ENCODE data around the gene FGF23.

FGF23 gene

DNA sequence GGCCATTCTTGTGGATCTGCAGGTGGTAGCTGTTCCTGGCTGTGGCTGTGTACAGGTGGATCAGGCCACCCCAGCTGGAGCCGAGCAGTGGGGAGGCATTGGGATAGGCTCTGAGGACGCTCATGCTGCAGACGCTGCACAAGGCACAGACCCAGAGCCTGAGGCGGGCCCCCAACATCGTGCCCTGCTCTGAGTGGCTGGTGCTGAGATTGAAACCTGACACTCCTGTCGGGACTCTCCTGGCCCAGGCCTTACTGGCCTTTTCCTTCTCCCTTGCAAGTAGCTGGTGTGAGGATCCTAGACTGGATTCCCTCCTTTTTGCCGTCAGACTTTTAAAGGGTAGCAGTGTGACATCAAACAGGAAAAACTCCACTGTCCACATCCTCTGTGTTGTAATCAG is at the start of gene FGF23:
TSS of gene FGF23 (minus strand) at position 308 of the 400 bp plus-strand sequence. CDS start at position 178, 130 bp downstream.
- no peak for TF ChIP-seq EZH2phosphoT487 (IDR thresholded peaks at IDR 0.05; ENCODE audit: borderline replicate concordance)
- TF ChIP-seq, protein P1, sequence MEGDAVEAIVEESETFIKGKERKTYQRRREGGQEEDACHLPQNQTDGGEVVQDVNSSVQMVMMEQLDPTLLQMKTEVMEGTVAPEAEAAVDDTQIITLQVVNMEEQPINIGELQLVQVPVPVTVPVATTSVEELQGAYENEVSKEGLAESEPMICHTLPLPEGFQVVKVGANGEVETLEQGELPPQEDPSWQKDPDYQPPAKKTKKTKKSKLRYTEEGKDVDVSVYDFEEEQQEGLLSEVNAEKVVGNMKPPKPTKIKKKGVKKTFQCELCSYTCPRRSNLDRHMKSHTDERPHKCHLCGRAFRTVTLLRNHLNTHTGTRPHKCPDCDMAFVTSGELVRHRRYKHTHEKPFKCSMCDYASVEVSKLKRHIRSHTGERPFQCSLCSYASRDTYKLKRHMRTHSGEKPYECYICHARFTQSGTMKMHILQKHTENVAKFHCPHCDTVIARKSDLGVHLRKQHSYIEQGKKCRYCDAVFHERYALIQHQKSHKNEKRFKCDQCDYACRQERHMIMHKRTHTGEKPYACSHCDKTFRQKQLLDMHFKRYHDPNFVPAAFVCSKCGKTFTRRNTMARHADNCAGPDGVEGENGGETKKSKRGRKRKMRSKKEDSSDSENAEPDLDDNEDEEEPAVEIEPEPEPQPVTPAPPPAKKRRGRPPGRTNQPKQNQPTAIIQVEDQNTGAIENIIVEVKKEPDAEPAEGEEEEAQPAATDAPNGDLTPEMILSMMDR (conservative IDR thresholded peaks at IDR 0.05; ENCODE audit: low read length), result no peak
- Histone ChIP-seq H3K4me3 (ENCODE audit: low read length, poor library complexity, severe bottlenecking) (no peak within 1 kb of the TSS), H2AFZ (ENCODE audit: low read length) (no peak within 1 kb of the TSS), H3F3A (ENCODE audit: low read depth) (no peaks in the 10 kb centered on the region), H3K36me3 (ENCODE audit: insufficient read depth, low read length) (no peaks in the 10 kb centered on the region), H3K9me2 (replicated peaks; ENCODE audit: low read depth, low read length) (no peaks in the 10 kb centered on the region), H4K20me1 (ENCODE audit: insufficient read depth, low read length, poor library complexity, severe bottlenecking) (no peaks in the 10 kb centered on the region), H3K9ac (ENCODE audit: low read depth, low read length, poor library complexity, severe bottlenecking) (no peak within 1 kb of the TSS), H3K4me2 (ENCODE audit: low read depth, low read length, poor library complexity, severe bottlenecking) (no peak within 1 kb of the TSS), H3K4me1 (ENCODE audit: insufficient read depth, low read length, poor library complexity, severe bottlenecking) (no peaks in the 10 kb centered on the region), H3K9me3 (ENCODE audit: insufficient read depth, low read depth, low read length) (no peaks in the 10 kb centered on the region), H3K27me3 (ENCODE audit: insufficient read depth, low read length, poor library complexity, severe bottlenecking) (no peaks in the 10 kb centered on the region), H3K79me2 (ENCODE audit: insufficient read depth, low read length) (no peaks in the 10 kb centered on the region)

DNA sequence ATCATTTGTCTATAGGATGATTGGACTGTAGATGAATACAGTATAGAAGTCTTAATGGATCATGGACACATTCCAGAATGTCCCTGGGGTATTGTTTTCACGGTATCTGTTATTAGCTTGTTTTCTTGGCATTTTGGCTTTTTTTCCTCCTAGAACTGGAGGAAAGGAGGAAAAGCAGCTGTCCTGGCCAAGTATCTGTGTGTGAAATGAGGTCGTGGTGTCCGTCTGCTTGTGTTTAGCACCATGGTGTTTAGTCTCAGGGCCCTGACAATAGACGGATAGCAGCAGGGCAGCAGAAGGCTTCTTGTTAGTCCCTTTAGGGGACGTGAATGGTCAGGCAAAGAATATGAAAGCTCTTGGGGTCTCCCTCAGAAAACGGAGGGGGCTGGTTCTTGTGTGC is 44.9 kb upstream of the FGF23 start:
- H3K9ac ChIP-seq (ENCODE audit: low read depth, low read length, poor library complexity, severe bottlenecking), result no peak overlapping the region
- H3K4me2 ChIP-seq (ENCODE audit: low read depth, low read length, poor library complexity, severe bottlenecking), result no peak overlapping the region
- H3K36me3 ChIP-seq (ENCODE audit: insufficient read depth, low read length), result no peaks in the 10 kb centered on the region
- no peak overlapping the region for H2AFZ ChIP-seq (ENCODE audit: low read length)
- no peaks in the 10 kb centered on the region for H3K9me2 ChIP-seq (replicated peaks; ENCODE audit: low read depth, low read length)
- H3F3A ChIP-seq (ENCODE audit: low read depth), result no peaks in the 10 kb centered on the region
- no peaks in the 10 kb centered on the region for H3K9me3 ChIP-seq (ENCODE audit: insufficient read depth, low read depth, low read length)
- H3K4me3 ChIP-seq (ENCODE audit: low read length, poor library complexity, severe bottlenecking), result no peak overlapping the region
- no peaks in the 10 kb centered on the region for H4K20me1 ChIP-seq (ENCODE audit: insufficient read depth, low read length, poor library complexity, severe bottlenecking)
- H3K27me3 ChIP-seq (ENCODE audit: insufficient read depth, low read length, poor library complexity, severe bottlenecking), result no peaks in the 10 kb centered on the region
- no peaks in the 10 kb centered on the region for H3K4me1 ChIP-seq (ENCODE audit: insufficient read depth, low read length, poor library complexity, severe bottlenecking)
- no peak for TF ChIP-seq EZH2phosphoT487 (IDR thresholded peaks at IDR 0.05; ENCODE audit: borderline replicate concordance)
- TF ChIP-seq, protein P1 (conservative IDR thresholded peaks at IDR 0.05; ENCODE audit: low read length), result no peak
- no peaks in the 10 kb centered on the region for H3K79me2 ChIP-seq (ENCODE audit: insufficient read depth, low read length)

DNA sequence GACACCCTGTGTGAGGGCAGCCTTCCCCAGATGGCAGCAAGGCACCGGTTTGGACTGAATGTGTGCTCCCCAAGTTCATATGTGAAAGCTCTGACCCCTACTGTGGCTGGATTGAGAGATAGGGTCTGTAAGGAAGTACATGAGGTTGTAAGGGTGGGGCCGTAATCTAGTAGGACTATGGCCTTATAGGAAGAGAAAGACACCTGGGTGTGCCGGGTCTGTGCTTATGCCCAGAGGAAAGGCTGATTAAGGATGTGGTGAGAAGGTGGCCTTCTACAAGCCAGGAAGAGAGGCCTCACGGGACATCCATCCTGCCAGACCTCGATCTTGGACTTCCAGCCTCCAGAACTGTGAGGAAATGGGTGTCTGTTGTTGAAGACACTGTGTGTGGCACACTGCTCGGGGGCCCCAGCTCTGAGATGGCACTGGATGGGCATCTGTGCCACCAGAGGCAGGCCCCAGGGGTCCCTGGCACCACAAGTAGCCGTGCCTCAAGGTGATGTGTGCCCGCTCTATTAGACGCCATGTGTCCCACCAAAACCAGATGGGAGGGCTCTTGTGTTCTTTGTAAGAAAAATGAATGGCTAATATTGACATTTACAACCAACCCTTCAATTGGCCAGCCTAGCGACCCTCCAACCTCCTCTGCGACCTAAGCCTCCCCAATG is 44.1 kb upstream of the FGF23 start:
- Histone ChIP-seq H2AFZ (ENCODE audit: low read length) (no peak overlapping the region), H3K9me2 (replicated peaks; ENCODE audit: low read depth, low read length) (no peaks in the 10 kb centered on the region), H3K9me3 (ENCODE audit: insufficient read depth, low read depth, low read length) (no peaks in the 10 kb centered on the region), H3K4me3 (ENCODE audit: low read length, poor library complexity, severe bottlenecking) (no peak overlapping the region), H3F3A (ENCODE audit: low read depth) (no peaks in the 10 kb centered on the region), H3K79me2 (ENCODE audit: insufficient read depth, low read length) (no peaks in the 10 kb centered on the region), H4K20me1 (ENCODE audit: insufficient read depth, low read length, poor library complexity, severe bottlenecking) (no peaks in the 10 kb centered on the region), H3K9ac (ENCODE audit: low read depth, low read length, poor library complexity, severe bottlenecking) (no peak overlapping the region), H3K27me3 (ENCODE audit: insufficient read depth, low read length, poor library complexity, severe bottlenecking) (no peaks in the 10 kb centered on the region), H3K4me2 (ENCODE audit: low read depth, low read length, poor library complexity, severe bottlenecking) (no peak overlapping the region), H3K36me3 (ENCODE audit: insufficient read depth, low read length) (no peaks in the 10 kb centered on the region), H3K4me1 (ENCODE audit: insufficient read depth, low read length, poor library complexity, severe bottlenecking) (no peaks in the 10 kb centered on the region)
- TF ChIP-seq, protein P1 (conservative IDR thresholded peaks at IDR 0.05; ENCODE audit: low read length), result no peak
- TF ChIP-seq EZH2phosphoT487 (IDR thresholded peaks at IDR 0.05; ENCODE audit: borderline replicate concordance), result no peak

All from Loucy (cell line).